ENCODE data around the gene AKT3.

The AKT3 gene

GRCh38 chr1:243745356-243745755 is 104.7 kb downstream of the AKT3 start:
- DNase-seq (ENCODE audit: low spot score), result no peak
- H3K9me3 Mint-ChIP-seq, result no peaks in the 10 kb centered on the region
- peaks cover 6% of the 10 kb centered on the region for H3K36me3 Mint-ChIP-seq (ENCODE audit: low read depth)
- H3K27ac Mint-ChIP-seq, result no peak overlapping the region
- H3K4me1 Mint-ChIP-seq (ENCODE audit: low read depth), result peaks cover 3% of the 10 kb centered on the region
- no peak overlapping the region for H3K4me3 Mint-ChIP-seq
- H3K27me3 Mint-ChIP-seq (ENCODE audit: low read depth), result no peaks in the 10 kb centered on the region

- DNase-seq (ENCODE audit: low spot score), result no peak
- Mint-ChIP-seq H3K36me3 (ENCODE audit: low read depth) (peaks cover 6% of the 10 kb centered on the region), H3K9me3 (no peaks in the 10 kb centered on the region), H3K4me1 (ENCODE audit: low read depth) (peaks cover 6% of the 10 kb centered on the region), H3K27me3 (ENCODE audit: low read depth) (no peaks in the 10 kb centered on the region), H3K27ac (no peak overlapping the region), H3K4me3 (no peak overlapping the region)
These were observed 107.2 kb downstream of the AKT3 start for GRCh38 chr1:243742819-243743218.

- Mint-ChIP-seq H3K36me3 (ENCODE audit: low read depth) (peaks cover 6% of the 10 kb centered on the region), H3K27me3 (ENCODE audit: low read depth) (no peaks in the 10 kb centered on the region), H3K4me1 (ENCODE audit: low read depth) (peaks cover 6% of the 10 kb centered on the region), H3K9me3 (no peaks in the 10 kb centered on the region), H3K4me3 (no peak overlapping the region), H3K27ac (no peak overlapping the region)
- DNase-seq (ENCODE audit: low spot score), result no peak
These were observed 109.6 kb downstream of the AKT3 start for GRCh38 chr1:243740255-243740999.

GRCh38 chr1:243739335-243740003 is 110.6 kb downstream of the AKT3 start:
- H3K27ac Mint-ChIP-seq, result no peak overlapping the region
- no peaks in the 10 kb centered on the region for H3K27me3 Mint-ChIP-seq (ENCODE audit: low read depth)
- H3K4me1 Mint-ChIP-seq (ENCODE audit: low read depth), result peaks cover 6% of the 10 kb centered on the region
- DNase-seq (ENCODE audit: low spot score), result no peak
- H3K4me3 Mint-ChIP-seq, result no peak overlapping the region
- peaks cover 6% of the 10 kb centered on the region for H3K36me3 Mint-ChIP-seq (ENCODE audit: low read depth)
- no peaks in the 10 kb centered on the region for H3K9me3 Mint-ChIP-seq

GRCh38 chr1:243738020-243738419 is 112.0 kb downstream of the AKT3 start:
- no peaks in the 10 kb centered on the region for H3K9me3 Mint-ChIP-seq
- peaks cover 2% of the 10 kb centered on the region for H3K36me3 Mint-ChIP-seq (ENCODE audit: low read depth)
- H3K4me1 Mint-ChIP-seq (ENCODE audit: low read depth), result peaks cover 6% of the 10 kb centered on the region
- H3K27me3 Mint-ChIP-seq (ENCODE audit: low read depth), result no peaks in the 10 kb centered on the region
- no peak overlapping the region for H3K27ac Mint-ChIP-seq
- no peak overlapping the region for H3K4me3 Mint-ChIP-seq
- no peak for DNase-seq (ENCODE audit: low spot score)

GRCh38 chr1:243735457-243735856 is 114.6 kb downstream of the AKT3 start:
- H3K27ac Mint-ChIP-seq, result no peak overlapping the region
- DNase-seq (ENCODE audit: low spot score), result no peak
- no peak overlapping the region for H3K4me3 Mint-ChIP-seq
- H3K9me3 Mint-ChIP-seq, result no peaks in the 10 kb centered on the region
- H3K4me1 Mint-ChIP-seq (ENCODE audit: low read depth), result peaks cover 8% of the 10 kb centered on the region
- no peaks in the 10 kb centered on the region for H3K27me3 Mint-ChIP-seq (ENCODE audit: low read depth)
- no peaks in the 10 kb centered on the region for H3K36me3 Mint-ChIP-seq (ENCODE audit: low read depth)

GRCh38 chr1:243734308-243734695 is 115.7 kb downstream of the AKT3 start:
- H3K27me3 Mint-ChIP-seq (ENCODE audit: low read depth), result no peaks in the 10 kb centered on the region
- DNase-seq (ENCODE audit: low spot score), result no peak

GRCh38 chr1:243733670-243734307 is 116.3 kb downstream of the AKT3 start:
- peaks cover 2% of the 10 kb centered on the region for H3K4me1 Mint-ChIP-seq (ENCODE audit: low read depth)
- H3K27me3 Mint-ChIP-seq (ENCODE audit: low read depth), result no peaks in the 10 kb centered on the region
- no peak overlapping the region for H3K4me3 Mint-ChIP-seq
- peaks cover 6% of the 10 kb centered on the region for H3K9me3 Mint-ChIP-seq
- no peak for DNase-seq (ENCODE audit: low spot score)
- peaks cover 2% of the 10 kb centered on the region for H3K36me3 Mint-ChIP-seq (ENCODE audit: low read depth)
- no peak overlapping the region for H3K27ac Mint-ChIP-seq

More at GRCh38 chr1:243734308-243734695, 115.7 kb downstream of the AKT3 start:
- H3K4me3 Mint-ChIP-seq, result no peak overlapping the region
- H3K36me3 Mint-ChIP-seq (ENCODE audit: low read depth), result peaks cover 2% of the 10 kb centered on the region
- peaks cover 2% of the 10 kb centered on the region for H3K4me1 Mint-ChIP-seq (ENCODE audit: low read depth)
- H3K27ac Mint-ChIP-seq, result no peak overlapping the region
- peaks cover 6% of the 10 kb centered on the region for H3K9me3 Mint-ChIP-seq

- peaks cover 6% of the 10 kb centered on the region for H3K9me3 Mint-ChIP-seq
- peaks cover 2% of the 10 kb centered on the region for H3K36me3 Mint-ChIP-seq (ENCODE audit: low read depth)
- H3K4me1 Mint-ChIP-seq (ENCODE audit: low read depth), result peaks cover 4% of the 10 kb centered on the region
- no peak overlapping the region for H3K27ac Mint-ChIP-seq
- no peaks in the 10 kb centered on the region for H3K27me3 Mint-ChIP-seq (ENCODE audit: low read depth)
- no peak overlapping the region for H3K4me3 Mint-ChIP-seq
- DNase-seq (ENCODE audit: low spot score), result no peak
These were observed 117.4 kb downstream of the AKT3 start for GRCh38 chr1:243732637-243733036.

- no peak for DNase-seq (ENCODE audit: low spot score)
- Mint-ChIP-seq H3K36me3 (ENCODE audit: low read depth) (peaks cover 2% of the 10 kb centered on the region), H3K4me3 (no peak overlapping the region), H3K4me1 (ENCODE audit: low read depth) (peaks cover 4% of the 10 kb centered on the region), H3K27me3 (ENCODE audit: low read depth) (no peaks in the 10 kb centered on the region), H3K9me3 (peaks cover 6% of the 10 kb centered on the region), H3K27ac (no peak overlapping the region)
These were observed 117.9 kb downstream of the AKT3 start for GRCh38 chr1:243731974-243732625.

- peaks cover 6% of the 10 kb centered on the region for H3K4me1 Mint-ChIP-seq (ENCODE audit: low read depth)
These were observed 118.6 kb downstream of the AKT3 start for GRCh38 chr1:243731301-243731891.

GRCh38 chr1:243730487-243731150 is 119.4 kb downstream of the AKT3 start:
- H3K4me3 Mint-ChIP-seq, result no peak overlapping the region
- H3K9me3 Mint-ChIP-seq, result peaks cover 6% of the 10 kb centered on the region
- no peak overlapping the region for H3K27ac Mint-ChIP-seq
- DNase-seq (ENCODE audit: low spot score), result no peak
- no peaks in the 10 kb centered on the region for H3K27me3 Mint-ChIP-seq (ENCODE audit: low read depth)
- H3K36me3 Mint-ChIP-seq (ENCODE audit: low read depth), result peaks cover 2% of the 10 kb centered on the region
- peaks cover 6% of the 10 kb centered on the region for H3K4me1 Mint-ChIP-seq (ENCODE audit: low read depth)

More at GRCh38 chr1:243731301-243731891, 118.6 kb downstream of the AKT3 start:
- no peak for DNase-seq (ENCODE audit: low spot score)
- Mint-ChIP-seq H3K9me3 (peaks cover 6% of the 10 kb centered on the region), H3K4me3 (no peak overlapping the region), H3K27me3 (ENCODE audit: low read depth) (no peaks in the 10 kb centered on the region), H3K36me3 (ENCODE audit: low read depth) (peaks cover 2% of the 10 kb centered on the region), H3K27ac (no peak overlapping the region)

- H3K4me3 Mint-ChIP-seq, result no peak overlapping the region
- peaks cover 2% of the 10 kb centered on the region for H3K36me3 Mint-ChIP-seq (ENCODE audit: low read depth)
- H3K4me1 Mint-ChIP-seq (ENCODE audit: low read depth), result peaks cover 6% of the 10 kb centered on the region
- no peaks in the 10 kb centered on the region for H3K27me3 Mint-ChIP-seq (ENCODE audit: low read depth)
- peaks cover 6% of the 10 kb centered on the region for H3K9me3 Mint-ChIP-seq
- no peak for DNase-seq (ENCODE audit: low spot score)
- H3K27ac Mint-ChIP-seq, result no peak overlapping the region
These were observed 120.1 kb downstream of the AKT3 start for GRCh38 chr1:243729956-243730355.

All from T-helper 2 cell treated with Interferon-gamma antibody and Interleukin-4, amounts not matched to agents 5 μg/mL and 100 μg/mL, for 36 hours (primary cell).